PC-3 (cell line): Measurements from ENCODE around the gene SBNO2.

Experiments used
- EZH2 ChIP-seq: fragments of 300-600 bp; sonication (generic); IDR thresholded peaks from one replicate; pipeline ENCODE4 v1.6.1; 2017; ENCODE audit warnings: antibody characterized with exemption, mild to moderate bottlenecking, low read length; ENCODE audit not compliant: unreplicated experiment
- EZH2phosphoT487 ChIP-seq: fragments of 300-600 bp; sonication (generic); IDR thresholded peaks from 2 replicates; pipeline ENCODE4 v1.6.1; 2018; ENCODE audit warnings: mild to moderate bottlenecking, antibody characterized with exemption, low read length, borderline replicate concordance
- TF ChIP-seq, protein P1 (sequence below): fragments of 300-600 bp; sonication (generic); conservative IDR thresholded peaks from 2 replicates; pipeline ENCODE4 v1.5.1; 2017; ENCODE audit warnings: antibody characterized with exemption, low read depth, mild to moderate bottlenecking, low read length

GRCh38 chr19:1144741-1145140 is 29.3 kb downstream of the SBNO2 start:
- TF ChIP-seq, protein P1, sequence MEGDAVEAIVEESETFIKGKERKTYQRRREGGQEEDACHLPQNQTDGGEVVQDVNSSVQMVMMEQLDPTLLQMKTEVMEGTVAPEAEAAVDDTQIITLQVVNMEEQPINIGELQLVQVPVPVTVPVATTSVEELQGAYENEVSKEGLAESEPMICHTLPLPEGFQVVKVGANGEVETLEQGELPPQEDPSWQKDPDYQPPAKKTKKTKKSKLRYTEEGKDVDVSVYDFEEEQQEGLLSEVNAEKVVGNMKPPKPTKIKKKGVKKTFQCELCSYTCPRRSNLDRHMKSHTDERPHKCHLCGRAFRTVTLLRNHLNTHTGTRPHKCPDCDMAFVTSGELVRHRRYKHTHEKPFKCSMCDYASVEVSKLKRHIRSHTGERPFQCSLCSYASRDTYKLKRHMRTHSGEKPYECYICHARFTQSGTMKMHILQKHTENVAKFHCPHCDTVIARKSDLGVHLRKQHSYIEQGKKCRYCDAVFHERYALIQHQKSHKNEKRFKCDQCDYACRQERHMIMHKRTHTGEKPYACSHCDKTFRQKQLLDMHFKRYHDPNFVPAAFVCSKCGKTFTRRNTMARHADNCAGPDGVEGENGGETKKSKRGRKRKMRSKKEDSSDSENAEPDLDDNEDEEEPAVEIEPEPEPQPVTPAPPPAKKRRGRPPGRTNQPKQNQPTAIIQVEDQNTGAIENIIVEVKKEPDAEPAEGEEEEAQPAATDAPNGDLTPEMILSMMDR, result no peak
- TF ChIP-seq EZH2, result no peak
- no peak for TF ChIP-seq EZH2phosphoT487
